Measurements from ENCODE around the gene SLMAP. TPM values are rescaled to one million over a fixed set of nuclear protein-coding genes. Genes with fewer than 3 reads are reported as not detected.

Gene SLMAP
- polyA plus RNA-seq, 1 of the 3 experiments (the other 2 are of a cell fraction), result 10.5 TPM

DNA sequence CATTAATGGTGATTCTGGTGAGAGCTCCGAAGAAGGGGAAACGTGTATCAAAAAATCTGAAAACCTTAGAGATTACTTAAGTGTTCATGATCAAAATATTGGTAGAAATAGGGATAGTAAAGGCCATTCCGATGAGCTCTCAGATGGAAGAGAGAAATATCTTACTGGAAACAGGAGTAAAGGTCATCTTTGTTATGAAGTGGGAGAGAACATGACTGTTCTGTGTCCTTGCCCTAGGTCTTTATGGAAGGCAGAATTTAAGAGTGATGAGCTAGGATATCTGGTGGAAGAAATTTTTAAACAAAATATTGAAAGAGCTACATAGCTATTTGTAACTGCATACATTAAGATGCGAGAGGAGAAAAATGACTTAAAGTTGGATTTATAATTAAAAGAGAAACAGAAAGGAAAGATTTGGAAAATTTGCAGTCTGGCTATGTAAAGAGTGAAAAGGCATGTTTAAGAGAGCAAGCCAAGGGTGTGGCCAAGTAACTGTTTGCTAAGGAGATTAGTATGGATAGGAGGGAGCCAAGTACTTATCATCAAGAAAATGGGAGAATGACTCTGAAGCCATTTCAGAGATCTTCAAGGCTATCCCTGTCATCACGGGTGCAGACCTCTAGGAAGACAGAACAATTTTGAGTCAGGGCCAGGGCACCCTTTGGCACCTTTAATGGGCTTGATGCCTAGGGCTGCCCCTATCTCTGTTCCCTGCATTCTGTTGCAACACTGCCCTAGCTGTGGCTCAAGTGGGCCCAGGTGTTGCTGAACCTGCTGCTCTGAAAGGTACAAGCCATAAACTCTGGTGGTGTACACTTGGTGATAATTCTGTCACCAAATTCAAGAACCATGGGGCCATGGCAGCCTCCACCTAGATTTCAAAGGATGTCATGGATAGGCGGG lies 27.3 kb downstream of the SLMAP start:
- Histone ChIP-seq H3F3A (replicated peaks; ENCODE audit: insufficient read depth) (no peaks in the 10 kb centered on the region), H4K20me1 (ENCODE audit: insufficient read depth) (peaks cover 10% of the 10 kb centered on the region; the same call in 1 of the 2 replicates), H3K4me2 (no peak overlapping the region), H3K9me3 (no peaks in the 10 kb centered on the region), H3K79me2 (ENCODE audit: insufficient read depth) (peaks cover 72% of the 10 kb centered on the region), H3K9ac (no peak overlapping the region), H3K9me2 (no peaks in the 10 kb centered on the region), H3K27me3 (ENCODE audit: insufficient read depth) (no peaks in the 10 kb centered on the region), H3K4me1 (ENCODE audit: control insufficient read depth in 1 of 2, insufficient read depth in 2 of 2, low read depth in 1 of 2, low read length in 1 of 2) (peaks cover 3 to 4% of the 10 kb centered on the region in 2 experiments; a peak in 2 of 4 replicates), H3K27ac (ENCODE audit: low read depth in 2 of 2, low read length in 1 of 2) (no peak overlapping the region), H2AFZ (ENCODE audit: low read depth) (no peak overlapping the region), H3K36me3 (replicated peaks in 1 of 2; ENCODE audit: control insufficient read depth in 1 of 2, insufficient read depth in 2 of 2, low read length in 1 of 2) (peaks cover 0 to 3% of the 10 kb centered on the region in 2 experiments), H3K4me3 (ENCODE audit: low read depth in 2 of 2, low read length in 1 of 2) (no peak overlapping the region)
- TF ChIP-seq SIN3A (IDR thresholded peaks at IDR 0.05; ENCODE audit: borderline replicate concordance, low read depth, low read length) (no peak), TAF1 (IDR thresholded peaks at IDR 0.05; ENCODE audit: borderline replicate concordance, low read depth, low read length) (no peak), NRF1 (IDR thresholded peaks at IDR 0.05; ENCODE audit: low read depth, low read length) (no peak), EZH2phosphoT487 (IDR thresholded peaks at IDR 0.05; ENCODE audit: borderline replicate concordance, low read depth) (no peak), GABPA (IDR thresholded peaks at IDR 0.05; ENCODE audit: low read depth) (no peak), SMC3 (IDR thresholded peaks at IDR 0.05; ENCODE audit: low read depth, low read length) (no peak), FOSL2 (IDR thresholded peaks at IDR 0.05; ENCODE audit: borderline replicate concordance, low read depth) (no peak), POLR2AphosphoS5 (IDR thresholded peaks at IDR 0.05; ENCODE audit: low read depth, low read length) (no peak), FOXM1 (IDR thresholded peaks at IDR 0.05; ENCODE audit: low read depth) (no peak), MAX (IDR thresholded peaks at IDR 0.05; ENCODE audit: low read depth) (no peak), RFX5 (IDR thresholded peaks at IDR 0.05; ENCODE audit: low read length) (no peak), TCF12 (IDR thresholded peaks at IDR 0.05) (no peak), RXRA (IDR thresholded peaks at IDR 0.05; ENCODE audit: borderline replicate concordance, low read depth) (no peak), CHD2 (IDR thresholded peaks at IDR 0.05; ENCODE audit: low read length, partially characterized antibody) (no peak), MEF2A (IDR thresholded peaks at IDR 0.05; ENCODE audit: borderline replicate concordance, low read depth) (no peak), GATA2 (CRISPR knock-in tag; IDR thresholded peaks at IDR 0.05) (no peak), REST (IDR thresholded peaks at IDR 0.05; ENCODE audit: low read depth, low read length) (no peak), USF1 (IDR thresholded peaks at IDR 0.05; ENCODE audit: borderline replicate concordance, low read depth) (no peak), ZBTB33 (IDR thresholded peaks at IDR 0.05; ENCODE audit: borderline replicate concordance, low read depth) (no peak)
- TF ChIP-seq, protein P1, sequence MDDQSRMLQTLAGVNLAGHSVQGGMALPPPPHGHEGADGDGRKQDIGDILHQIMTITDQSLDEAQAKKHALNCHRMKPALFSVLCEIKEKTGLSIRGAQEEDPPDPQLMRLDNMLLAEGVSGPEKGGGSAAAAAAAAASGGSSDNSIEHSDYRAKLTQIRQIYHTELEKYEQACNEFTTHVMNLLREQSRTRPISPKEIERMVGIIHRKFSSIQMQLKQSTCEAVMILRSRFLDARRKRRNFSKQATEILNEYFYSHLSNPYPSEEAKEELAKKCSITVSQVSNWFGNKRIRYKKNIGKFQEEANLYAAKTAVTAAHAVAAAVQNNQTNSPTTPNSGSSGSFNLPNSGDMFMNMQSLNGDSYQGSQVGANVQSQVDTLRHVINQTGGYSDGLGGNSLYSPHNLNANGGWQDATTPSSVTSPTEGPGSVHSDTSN (IDR thresholded peaks at IDR 0.05), result no peak
- no peak for DNase-seq
- CTCF ChIA-PET, result no interaction called here
- WGBS (ENCODE audit: low lambda C conversion rate), result 86% methylated on average over 6 of the region's 6 CpGs
- POLR2A ChIA-PET, result no interaction called here

Measured in SK-N-SH (cell line).